AG08396 (cell line): Measurements from ENCODE around the gene POU2F1.

Experiments
- DNase-seq: peaks from one replicate; pipeline ENCODE4 v3.0.0; 2012; ENCODE audit warnings: low spot score, mixed read lengths

Gene POU2F1

DNA sequence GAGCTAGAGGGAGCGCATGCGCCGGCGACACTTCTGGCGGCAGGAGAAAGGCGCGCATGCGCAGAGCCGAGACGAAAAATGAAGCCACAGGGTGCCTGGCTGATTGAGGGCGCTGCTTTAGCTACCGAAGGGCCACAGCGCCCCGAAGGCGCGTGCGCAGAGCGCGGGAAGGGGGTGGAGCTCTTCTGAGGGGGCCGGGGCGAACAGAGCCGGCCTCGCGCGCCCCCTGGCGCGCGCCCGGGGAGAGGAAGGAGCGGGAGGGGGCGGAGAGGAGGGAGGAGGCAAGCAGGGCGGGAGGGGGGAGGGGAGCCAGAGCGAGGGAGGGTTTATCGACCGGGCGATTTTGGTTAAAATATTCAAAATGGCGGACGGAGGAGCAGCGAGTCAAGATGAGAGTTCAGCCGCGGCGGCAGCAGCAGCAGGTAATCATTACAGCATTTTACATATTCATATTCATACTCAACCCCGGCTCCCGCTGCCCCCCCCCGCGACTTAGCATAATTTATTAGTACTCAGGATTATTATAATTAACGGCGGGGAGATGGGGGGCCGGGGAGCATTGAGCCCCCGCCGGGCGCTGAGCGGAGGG is at the start of gene POU2F1:
Gene POU2F1 (plus strand): TSS at position 350 of the 589 bp plus-strand sequence. CDS start 12 bp downstream, at position 362.
- DNase-seq = peak; percentile 97

DNA sequence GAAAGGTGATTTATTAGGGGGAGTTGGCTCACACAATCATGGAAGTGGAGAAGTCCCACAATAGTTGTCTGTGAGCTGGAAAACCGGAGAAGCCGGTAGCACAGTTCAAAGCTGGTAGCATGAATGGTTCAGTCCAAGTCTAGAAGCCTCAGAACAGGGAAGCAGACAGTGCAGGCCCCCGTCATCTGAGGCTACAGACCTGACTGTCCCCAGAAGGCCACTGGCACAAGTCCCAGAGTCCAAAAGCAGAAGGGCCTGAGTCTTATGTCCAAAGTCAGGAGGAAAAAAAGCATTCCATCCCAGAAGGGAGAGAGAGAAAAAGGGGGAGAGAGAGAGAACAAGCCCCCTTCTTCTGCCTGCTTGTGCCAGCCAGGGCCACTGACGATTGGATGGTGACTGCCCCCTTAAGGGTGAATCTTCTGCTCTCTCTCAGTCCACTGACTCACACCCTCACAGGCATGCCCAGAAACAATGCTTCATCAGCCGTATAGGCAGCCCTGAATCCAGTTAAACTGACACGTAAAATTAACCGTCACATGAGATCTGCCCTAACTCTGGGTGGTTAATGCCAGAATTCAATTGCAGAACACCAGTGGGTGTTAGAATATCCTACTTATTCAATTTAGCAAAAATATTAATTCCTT is 49.3 kb upstream of the POU2F1 start:
- DNase-seq = no peak

DNA sequence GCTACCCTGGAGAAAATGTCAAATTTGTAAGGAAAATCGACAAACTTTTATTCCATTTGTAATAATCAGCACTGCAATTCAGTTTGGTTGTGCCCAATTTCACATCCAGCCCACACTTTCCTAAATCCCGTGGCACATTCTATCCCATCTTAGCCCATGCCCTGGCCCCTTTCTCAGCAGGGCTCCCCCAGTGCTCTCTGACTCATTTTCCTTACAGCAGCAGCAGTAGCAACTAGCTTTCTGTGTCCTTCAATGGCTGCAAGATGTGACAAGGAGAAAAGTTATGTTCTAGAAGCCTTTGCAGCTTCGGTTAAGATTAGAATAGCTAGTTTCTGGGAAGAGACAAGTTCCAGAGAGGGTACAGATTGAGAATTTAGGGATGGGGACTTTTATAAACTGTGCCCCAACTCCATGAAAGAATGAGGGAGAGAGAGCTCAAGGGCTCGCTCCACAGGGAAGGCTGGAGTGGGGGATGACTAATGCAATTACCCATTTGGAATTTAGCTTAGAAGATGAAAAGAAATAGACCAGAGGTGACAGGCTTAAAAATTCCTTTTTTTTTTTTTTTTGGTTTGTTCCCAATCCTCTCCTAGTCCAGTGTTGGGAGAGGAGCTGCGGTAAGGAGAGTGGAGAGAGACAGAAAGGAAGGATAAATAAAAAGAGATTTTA is 47.0 kb upstream of the POU2F1 start:
- DNase-seq = no peak

DNA sequence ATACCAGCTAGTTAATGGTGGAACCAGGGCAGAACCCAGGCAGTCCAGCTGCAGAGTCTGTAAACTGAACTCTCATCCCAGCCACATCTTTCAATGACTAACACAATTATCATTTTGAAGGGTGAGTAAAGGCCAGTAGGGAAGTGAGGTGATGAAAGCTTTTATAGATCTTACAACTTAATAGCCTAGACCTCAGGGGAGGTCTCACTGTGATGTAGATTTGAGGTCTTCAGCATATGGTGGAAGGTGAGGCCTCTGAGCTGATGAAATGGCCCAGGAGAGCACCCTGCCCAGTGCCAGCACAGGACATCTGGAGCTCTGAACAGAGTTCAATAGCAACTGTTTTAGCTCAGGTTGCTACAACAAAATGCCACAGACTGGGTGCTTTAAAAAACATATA is 44.8 kb upstream of the POU2F1 start:
- DNase-seq = no peak

DNA sequence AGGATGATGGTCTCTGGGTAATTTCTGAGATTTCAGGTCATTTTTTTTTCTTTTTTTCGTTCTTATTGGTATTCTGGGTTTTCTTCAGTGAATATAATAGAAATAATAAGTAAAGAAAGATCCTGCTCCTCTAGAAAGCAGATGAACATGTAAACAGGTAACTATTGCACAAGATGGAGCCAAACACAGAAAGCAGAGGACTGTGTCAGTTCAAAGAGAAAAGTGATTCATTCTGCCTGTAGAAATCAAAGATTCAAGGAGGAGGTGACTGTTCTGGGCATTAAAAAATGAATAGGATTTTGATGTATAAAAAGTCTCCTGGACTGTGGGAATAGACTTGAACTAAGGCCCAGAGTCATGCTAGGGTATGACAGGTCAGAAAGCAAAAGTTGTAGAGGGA is 41.9 kb upstream of the POU2F1 start:
- no peak for DNase-seq

DNA sequence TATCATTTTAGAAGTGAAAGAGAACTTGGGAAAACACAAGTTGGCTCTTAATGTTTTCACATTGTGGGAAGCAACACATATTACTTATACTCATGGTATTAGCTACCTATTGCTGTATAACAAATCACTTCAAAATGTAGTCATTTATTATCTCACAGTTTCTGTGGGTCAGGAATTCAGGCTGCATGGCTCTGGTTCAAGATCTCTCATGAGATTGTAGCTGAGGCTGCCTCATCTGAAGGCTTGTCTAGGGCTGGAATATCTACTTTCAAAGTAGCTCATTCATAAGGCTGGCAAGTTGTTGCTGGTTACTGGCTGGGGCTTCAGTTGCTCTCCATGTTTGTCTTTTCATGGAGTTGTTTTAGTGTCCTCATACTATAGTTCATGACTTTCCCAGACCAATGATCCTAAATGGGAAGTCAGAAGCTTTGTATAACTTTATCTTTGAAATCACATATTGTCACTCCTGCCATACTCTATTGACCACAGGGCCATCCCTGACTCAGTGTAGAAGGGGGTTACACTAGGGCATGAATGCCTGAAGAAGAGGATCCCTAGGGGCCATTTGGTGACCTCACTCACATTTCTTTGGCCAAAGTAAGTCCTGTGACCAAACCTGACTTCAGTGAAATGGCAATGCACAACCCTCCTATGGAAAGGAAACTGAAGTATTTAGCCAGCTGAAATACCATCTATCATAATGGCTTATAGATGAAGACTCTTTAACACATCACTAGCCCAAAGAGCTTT is 37.9 kb upstream of the POU2F1 start:
- DNase-seq = no peak

DNA sequence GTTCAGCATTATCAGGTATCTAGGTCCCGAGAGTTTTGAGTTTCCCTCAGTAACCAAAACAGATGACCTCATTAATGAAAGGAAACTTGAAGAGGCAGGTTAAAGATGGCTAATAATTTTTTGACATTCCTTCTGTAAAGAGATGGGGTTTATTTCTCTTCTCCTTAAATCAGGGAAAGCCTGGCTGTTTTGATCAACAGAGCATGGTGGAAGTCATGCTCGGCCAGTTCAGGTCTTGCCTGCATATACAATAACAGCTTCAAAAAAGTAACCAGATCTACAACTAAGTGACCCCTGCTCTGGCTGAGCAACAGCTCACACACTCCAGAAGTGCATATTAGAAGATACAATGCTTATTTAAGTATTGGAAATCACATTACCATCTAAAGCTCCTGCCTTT is 36.6 kb upstream of the POU2F1 start:
- no peak for DNase-seq

DNA sequence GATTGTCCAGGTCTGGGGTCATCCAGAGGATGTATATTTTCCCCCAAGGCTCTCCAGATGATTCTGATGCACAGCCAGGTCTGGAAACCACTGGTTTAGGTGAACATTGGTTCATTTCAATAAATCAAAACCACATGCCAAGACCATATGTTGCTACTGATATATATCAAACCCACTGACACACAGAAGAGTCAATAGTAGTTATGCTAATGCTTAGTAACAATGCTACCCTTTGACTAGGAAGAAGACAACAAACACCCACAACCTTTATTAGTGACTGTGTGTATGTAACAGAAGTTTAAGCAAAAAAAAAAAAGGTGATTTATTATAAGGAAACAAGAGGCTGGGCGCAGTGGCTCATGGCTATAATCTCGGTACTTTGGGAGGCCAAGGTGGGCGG is 35.6 kb upstream of the POU2F1 start:
- no peak for DNase-seq

DNA sequence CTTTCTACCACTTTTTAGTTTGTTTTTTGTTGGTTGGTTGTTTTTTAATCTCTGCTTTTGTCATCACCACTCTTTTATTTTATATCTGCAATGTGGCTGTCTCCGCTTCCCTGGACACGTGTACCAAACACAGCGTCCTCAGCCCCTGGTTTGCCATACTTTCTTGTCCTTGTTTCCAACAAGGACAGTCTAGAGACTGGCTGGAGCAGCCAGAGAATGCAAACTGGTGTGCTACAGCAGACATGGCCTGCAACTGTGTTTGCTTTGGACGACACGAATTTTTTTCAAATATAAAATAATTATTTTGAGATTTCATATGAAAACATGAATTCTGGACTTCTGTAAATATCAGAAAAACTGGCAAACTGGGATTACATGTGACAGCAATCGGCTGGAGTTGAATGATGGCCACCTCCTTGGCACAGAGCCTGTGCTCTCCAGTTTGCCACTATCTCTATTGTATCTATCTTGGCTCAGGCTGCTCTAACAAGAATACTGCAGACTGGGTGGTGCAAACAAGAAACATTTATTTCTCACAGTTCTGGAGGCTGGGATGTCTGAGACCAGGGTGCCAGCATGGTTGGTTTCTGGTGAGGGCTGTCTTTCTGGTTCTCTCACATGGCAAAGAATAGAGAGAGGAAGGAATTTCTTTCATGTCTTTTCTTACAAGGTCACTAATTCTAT is 34.6 kb upstream of the POU2F1 start:
- no peak for DNase-seq

DNA sequence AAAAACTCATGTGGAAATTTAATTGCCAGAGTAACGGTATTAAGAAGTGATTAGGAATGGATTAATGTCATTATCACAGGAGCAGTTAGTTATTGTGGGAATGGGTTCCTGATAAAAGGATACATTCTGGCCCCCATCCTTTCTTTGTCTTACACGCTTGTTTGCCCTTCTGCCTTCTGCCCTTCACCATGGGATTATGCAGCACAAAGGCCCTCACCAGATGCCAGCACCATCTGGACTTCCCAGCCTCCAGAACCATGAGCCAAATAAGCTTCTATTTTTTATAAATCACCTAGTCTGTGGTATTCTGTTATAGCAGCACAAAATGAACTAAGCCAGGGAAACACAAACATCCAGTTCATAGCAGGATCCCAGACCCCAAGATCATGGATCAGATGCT is 33.9 kb upstream of the POU2F1 start:
- no peak for DNase-seq

DNA sequence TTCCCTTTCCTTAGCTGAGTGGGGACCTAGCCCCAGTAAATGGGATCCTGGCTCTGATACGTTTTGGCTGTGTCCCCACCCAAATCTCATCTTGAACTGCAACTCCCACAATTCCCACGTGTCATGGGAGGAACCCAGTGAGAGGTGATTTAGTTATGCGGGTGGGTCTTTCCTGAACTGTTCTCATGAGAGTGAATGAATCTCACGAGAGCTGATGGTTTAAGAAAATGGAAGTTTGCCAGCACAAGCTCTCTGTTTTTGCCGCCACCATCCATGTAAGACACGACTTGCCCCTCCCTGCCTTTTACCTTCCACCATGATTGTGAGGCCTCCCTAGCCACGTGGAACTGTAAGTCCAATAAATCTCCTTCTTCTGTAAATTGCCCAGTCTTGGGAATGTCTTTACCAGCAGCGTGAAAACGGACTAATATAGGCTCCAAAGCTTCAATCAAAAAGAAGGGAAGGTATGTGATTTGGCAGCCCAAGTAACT is 29.9 kb upstream of the POU2F1 start:
- DNase-seq = no peak

DNA sequence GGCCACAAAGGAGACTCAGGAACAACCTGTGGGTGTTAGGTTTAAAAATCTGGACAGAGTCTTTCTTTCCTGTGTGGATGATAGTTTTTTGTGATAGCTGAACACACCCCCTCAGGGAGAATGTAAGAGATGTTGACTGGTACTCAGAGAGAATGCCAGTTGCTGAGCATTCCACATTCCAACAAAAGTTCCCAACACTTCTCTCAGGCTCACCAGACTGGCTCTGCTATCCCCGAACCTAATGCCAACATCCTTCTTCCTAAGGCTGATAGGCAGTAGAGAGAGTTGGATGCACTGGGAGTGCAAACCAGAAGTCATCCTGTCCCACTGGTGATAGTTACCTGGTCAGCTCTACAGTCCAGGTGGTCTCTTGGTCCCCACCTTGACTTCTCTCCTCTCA is 28.7 kb upstream of the POU2F1 start:
- DNase-seq = no peak

DNA sequence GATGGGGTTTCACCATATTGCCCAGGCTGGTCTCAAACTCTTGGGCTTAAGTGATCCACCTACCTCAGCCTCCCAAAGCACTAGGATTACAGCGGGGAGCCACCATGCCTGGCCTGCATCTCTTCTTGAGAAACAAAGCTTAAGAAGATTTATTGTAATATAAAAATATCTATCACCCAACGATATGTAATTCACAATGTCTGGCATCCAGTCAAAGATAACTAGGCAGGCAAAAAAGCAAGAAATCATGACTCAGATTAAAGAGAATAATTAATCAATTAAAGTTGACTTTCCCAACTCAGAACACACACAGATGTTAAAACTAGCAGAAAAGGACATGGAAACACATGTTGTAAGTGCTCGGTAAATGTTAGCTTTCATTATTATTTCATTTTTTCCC is 26.5 kb upstream of the POU2F1 start:
- DNase-seq = no peak

DNA sequence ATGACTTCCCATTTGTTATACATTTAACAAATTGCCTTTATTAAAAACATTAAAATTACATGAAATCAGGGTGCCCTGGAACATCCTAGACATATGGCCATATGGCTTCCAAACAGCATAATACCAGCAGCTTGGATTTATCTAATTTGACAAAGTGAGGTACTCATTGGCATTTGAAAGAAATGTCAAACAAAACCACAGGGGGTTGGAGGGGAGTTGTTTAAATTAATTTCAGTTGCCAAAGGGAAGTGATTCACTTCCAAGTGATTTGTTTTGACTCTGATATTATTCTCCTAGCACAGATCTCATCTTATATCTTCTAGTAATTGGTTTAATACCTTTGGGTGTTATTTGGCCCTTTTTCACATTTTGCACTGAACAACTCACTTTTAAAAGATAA is 24.5 kb upstream of the POU2F1 start:
- DNase-seq = no peak

DNA sequence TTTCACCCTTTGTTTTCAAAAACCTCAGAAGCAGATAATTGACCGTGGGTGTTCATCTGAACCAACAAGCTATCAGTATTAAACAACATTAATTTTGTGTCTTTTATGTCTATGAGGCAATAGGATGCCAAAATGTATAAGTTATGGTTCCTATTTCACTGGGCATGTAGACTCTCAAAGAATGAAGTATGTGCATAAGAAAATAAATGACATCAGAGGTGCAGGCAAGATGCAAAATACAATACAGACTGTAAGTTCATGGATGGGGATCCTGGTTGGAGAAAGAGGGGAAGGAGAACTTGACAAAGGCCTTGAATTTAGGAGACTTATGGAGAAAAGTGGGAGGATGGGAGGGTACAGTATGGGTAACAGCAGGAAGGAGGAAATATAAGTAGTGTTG is 23.4 kb upstream of the POU2F1 start:
- no peak for DNase-seq

DNA sequence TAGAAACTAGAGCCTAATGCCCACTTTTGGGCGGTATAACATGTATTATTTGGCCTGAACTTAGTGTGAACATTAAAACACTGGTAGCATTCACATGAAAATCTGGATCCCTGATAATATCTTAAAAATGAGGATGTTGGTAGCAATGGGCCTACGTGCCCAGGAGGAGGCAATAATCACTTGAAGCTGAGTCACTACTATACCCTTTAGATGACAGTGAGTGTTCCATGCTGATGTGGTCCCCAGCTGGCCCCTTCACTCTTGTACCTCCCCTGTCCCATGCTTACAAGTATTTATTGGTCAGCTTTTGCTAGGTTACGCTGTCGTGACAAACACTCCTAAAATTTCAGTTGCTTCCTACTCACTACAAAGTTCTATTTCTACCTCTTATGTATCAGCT is 23.0 kb upstream of the POU2F1 start:
- DNase-seq = no peak

DNA sequence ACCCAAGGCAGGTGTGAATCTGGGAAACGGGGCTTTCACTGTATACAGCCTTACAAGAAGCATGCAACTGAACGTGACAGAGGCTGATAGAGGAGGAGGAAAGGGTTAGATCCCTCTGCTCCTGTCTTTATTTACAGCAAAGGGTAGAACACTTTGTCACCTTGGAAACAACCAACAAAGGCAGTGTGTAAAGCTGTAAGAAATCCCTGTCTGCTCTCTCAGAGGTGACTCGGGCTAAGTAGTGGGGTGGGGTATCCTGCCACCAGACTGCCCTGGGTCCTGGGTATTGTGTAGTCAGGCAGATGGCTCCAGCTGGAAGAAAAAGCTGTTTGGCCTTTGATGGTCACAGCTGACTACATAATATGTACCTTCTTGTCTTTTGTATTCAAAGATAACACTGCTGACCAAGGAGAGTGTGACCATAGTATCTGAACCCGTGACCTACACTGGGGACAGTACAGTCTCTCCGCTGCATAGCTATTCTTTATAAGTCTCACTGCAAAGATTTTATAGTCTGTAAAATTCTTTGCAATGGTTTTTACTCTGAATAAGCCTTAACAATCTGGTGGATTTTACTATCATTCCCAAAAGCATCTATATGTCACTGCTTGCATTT is 22.1 kb upstream of the POU2F1 start:
- no peak for DNase-seq

DNA sequence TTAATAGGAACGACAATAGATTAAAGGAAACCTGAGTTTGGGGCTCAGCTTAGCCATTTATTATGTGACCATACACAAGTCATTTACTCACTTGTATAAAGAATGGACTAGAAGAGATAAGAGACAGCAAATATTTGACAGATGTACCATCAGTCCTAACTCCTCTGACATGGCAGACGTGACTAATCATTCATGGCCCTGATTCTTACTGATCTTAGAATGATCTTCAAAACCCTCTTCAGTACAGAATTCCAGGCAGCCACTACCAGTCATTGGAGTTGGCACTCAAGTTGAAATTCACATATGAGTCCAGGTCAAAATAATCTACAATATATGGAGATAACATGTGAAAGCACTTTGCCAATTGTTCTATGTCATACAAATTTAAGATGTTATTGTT is 21.0 kb upstream of the POU2F1 start:
- DNase-seq = no peak

DNA sequence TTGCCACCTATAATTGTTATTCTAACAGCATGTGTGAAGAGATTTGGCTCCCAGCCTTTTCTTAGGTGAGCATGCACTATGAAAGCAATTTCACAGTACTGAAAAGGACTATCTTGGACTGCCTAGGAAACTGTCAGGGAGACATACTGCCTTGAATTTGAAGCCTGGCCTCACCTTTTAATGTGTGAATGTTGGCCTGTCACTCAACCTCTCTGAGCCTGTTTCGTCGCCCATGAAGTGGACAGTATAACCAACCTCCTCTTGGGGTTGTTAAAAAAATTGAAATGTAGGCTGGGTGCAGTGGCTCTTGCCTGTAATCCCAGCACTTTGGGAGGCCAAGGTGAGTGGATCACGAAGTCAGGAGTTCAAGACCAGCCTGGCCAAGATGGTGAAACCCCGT is 20.4 kb upstream of the POU2F1 start:
- DNase-seq = no peak

DNA sequence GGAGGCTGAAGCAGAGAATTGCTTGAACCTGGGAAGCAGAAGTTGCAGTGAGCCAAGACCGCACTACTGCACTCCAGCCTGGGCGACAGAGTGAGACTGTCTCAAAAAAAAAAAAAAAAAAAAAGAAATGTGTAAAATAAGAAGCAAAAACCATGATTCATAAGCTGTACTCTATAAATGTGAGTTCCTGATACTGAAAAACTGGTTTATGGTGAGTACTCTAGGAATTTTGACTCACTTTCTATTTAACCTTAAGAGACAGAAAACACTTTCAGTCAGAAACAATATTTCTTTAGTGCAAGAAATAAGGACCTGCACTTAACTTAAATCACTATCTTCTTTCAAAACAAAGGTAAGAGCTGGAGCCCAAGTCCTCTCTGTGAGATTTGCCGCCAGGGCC is 19.9 kb upstream of the POU2F1 start:
- no peak for DNase-seq

DNA sequence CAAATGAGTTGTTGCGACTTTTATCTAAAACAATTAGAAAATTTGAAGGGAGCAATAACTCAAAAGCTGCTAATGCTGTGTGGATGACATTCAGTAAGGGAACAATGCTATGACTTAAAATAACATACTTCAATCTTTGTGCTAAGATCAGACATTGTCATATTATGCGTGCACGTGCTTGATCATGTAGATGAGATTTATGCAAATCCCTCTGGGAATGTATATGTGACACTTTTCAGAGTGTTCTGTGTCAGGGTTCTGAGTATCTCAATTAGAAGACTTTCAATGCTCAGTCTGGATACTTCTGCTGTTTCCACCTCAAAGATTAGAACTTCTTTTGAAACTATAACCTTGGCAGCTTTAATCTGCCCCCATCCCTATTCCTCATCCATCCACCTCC is 18.6 kb upstream of the POU2F1 start:
- DNase-seq = no peak
